Fibroblast of villous mesenchyme (primary cell): Measurements from ENCODE around the gene GAA. TPM values are rescaled to one million over a fixed set of nuclear protein-coding genes. Genes with fewer than 3 reads are reported as not detected.

ENCODE experiments used
- DNase-seq: peaks from one replicate; pipeline ENCODE4 v3.0.0-alpha.2; 2010; ENCODE audit warnings: low read depth
- H3K4me3 ChIP-seq: 2 replicates; pipeline ENCODE4 v1.5.1; 2011; ENCODE audit warnings: low read depth, mild to moderate bottlenecking, low read length
- total RNA-seq: library from RNA; depleted of rRNA; stranded (reverse); fragments of >200 nt; gene quantifications from 2 replicates; pipeline ENCODE4 v1.2.3, GENCODE V29; 2012
- TF ChIP-seq, protein P1 (sequence below): IDR thresholded peaks from 2 replicates; pipeline ENCODE4 v1.5.1; 2012; ENCODE audit warnings: low read depth, mild to moderate bottlenecking, low read length; ENCODE audit not compliant: insufficient read depth

Gene GAA
- total RNA-seq, 1 donor: 15.1 TPM

- DNase-seq: no peak
- no peak overlapping the region for H3K4me3 ChIP-seq
- TF ChIP-seq, protein P1, sequence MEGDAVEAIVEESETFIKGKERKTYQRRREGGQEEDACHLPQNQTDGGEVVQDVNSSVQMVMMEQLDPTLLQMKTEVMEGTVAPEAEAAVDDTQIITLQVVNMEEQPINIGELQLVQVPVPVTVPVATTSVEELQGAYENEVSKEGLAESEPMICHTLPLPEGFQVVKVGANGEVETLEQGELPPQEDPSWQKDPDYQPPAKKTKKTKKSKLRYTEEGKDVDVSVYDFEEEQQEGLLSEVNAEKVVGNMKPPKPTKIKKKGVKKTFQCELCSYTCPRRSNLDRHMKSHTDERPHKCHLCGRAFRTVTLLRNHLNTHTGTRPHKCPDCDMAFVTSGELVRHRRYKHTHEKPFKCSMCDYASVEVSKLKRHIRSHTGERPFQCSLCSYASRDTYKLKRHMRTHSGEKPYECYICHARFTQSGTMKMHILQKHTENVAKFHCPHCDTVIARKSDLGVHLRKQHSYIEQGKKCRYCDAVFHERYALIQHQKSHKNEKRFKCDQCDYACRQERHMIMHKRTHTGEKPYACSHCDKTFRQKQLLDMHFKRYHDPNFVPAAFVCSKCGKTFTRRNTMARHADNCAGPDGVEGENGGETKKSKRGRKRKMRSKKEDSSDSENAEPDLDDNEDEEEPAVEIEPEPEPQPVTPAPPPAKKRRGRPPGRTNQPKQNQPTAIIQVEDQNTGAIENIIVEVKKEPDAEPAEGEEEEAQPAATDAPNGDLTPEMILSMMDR: no peak
These were observed 41.5 kb downstream of the GAA start for GRCh38 chr17:80142929-80143328.

DNA sequence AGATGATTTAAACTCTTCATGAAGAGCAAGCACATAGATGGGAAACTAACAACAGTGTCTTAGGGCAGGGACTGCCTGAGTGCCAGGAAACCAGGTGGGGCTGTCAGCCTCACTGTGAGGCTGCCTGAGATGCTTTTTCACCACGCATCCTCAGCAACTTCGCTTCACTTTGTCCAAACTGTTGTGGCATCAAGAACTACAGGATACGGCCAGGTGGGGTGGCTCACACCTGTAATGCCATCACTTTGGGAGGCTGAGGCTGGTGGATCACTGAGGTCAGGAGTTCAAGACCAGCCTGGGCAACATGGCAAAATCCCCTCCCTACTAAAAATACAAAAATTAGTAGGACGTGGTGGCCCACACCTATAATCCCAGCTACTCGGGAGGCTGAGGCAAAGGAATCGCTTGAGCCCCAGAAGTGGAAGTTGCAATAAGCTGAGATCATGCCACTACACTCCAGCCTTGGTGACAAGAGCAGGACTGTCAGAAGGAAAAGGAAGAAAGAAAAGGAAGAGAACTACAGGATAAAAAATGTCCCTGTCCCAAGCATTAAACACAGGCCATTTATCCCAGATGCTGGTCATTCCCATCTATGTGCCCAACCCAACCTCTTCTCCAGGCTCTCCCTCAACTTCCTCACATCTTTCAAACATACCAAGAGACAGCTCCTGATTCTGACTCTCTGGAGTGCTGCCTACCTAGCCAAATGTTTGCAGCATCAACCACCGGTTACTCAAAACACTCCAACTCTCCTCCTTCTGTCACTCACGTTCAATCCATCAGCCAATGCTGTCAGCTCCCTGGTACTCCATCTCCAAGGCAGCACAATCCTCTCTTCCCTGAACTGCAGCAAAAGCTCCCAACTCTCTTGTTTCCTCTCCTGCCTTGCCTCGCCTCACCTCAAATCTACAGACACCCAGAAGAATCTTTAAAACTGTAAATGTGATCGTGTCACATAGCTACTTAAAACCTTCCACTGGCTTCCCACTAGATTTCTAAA, 44.0 kb downstream of the GAA start:
- TF ChIP-seq, protein P1: no peak
- DNase-seq: no peak
- H3K4me3 ChIP-seq: peak overlapping the region; percentile 89

DNA sequence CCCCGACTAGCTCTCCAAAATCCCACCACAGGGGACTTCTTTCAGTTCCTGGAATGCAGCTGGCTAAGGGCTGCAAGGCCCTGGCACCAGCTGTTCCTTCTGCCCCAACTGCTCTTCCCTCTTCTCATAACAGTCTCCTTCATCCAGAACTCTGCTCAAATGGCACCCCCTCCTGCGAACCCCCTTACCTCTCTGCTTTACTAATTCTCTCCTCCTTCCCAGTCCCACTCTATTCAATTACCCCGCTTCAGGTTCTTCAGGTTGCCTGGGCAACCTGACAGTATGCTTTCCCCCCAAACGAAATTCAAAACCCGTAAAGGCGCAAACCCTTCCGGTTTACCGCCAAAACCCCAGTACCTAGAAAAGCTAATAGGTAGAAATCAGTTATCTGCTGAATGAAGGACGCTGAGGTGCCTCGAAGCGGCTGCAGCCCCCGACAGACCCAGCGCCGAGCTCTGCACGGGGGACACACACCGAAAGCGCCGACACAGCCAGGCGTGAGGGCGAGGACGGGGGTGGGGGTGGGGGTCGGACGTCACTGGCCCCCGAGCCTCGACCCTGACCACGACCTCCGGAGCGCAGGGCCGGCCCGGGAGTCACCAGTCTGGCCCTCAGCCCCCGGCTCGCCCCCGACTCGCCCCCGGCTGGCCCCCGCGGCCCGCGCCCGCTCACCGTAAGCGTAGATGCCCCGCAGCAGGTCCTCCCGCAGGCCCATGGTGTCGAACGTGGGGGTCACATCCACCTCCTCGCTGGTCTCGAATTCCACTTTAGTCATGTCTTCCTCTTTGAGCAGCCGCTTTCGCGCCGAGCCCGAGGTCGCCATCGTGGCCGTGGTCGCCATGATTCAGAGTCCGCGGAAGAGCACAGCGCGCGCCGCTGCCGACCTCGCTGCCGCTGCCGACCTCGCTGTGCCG, 45.0 kb downstream of the GAA start:
- DNase-seq: peak; percentile 43
- TF ChIP-seq, protein P1: no peak
- peak overlapping the region; percentile 89 for H3K4me3 ChIP-seq

DNA sequence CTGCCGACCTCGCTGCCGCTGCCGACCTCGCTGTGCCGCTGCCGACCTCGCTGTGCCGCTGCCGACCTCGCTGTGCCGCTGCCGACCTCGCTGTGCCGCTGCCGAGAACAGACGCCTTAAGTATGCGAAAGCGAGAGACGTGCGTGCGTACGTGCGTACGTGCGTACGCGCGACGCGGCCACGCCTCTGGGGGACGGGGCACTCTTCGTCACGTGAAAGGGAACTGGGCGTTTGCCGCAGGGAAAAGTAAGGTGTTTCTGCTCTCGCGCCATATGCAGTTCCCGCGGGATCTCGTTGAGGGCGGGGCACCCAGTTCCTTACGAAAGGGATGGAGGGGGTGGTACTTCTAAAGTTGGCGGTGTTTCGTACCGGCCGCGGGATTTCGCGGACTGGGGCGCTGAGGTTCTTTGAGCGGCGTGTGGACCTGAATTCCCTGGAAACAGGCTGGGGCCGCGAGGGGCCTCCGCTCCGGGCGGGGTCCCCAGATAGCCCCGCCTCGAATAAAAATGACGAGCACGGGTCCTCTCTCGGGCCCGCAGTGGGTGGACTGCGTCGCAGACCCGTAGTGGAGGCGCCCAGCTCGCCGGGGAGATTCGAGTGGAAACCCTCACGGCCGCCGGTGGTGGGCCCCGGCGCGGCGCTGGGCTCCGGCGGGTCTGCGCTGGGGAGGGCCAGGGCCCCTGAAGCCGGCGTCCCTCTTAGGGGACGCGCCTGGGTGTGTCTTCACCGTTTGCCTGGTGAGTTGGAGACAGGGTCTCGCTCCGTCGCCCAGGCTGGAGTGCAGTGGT, 45.8 kb downstream of the GAA start, which contains the start of gene EIF4A3:
Gene EIF4A3, minus strand, starts transcription at position 94 of the 788 bp plus-strand sequence. CDS start 167 bp downstream, outside the sequence.
- TF ChIP-seq, protein P1: no peak
- DNase-seq: peak; percentile 100
- peak within 1 kb of the TSS; percentile 89 for H3K4me3 ChIP-seq

GRCh38 chr17:80151333-80151732, 50.0 kb downstream of the GAA start:
- TF ChIP-seq, protein P1: no peak
- H3K4me3 ChIP-seq: no peak overlapping the region
- peak; percentile 90 for DNase-seq
